Glomerular visceral epithelial cell (primary cell): ENCODE results near the gene LRFN5.
"Not testable (repeated sequence)": the region's sequence is repeated elsewhere in the genome, so short reads cannot be mapped to it uniquely, and the experiment has no call there.

Experiments used
- DNase-seq: peaks from one replicate; pipeline ENCODE4 v3.0.0-alpha.2; 2016; ENCODE audit errors: extremely low spot score

LRFN5 gene

GRCh38 chr14:41606532-41607303 lies at the start of gene LRFN5:
Gene LRFN5 (plus strand): TSS chr14:41606876.
- peak; percentile 64 for DNase-seq

- DNase-seq: no peak
Observed at GRCh38 chr14:41558490-41558889, 48.2 kb upstream of the LRFN5 start.

GRCh38 chr14:41566864-41567263 lies 39.8 kb upstream of the LRFN5 start:
- DNase-seq: not testable (repeated sequence)

GRCh38 chr14:41568979-41569378 lies 37.7 kb upstream of the LRFN5 start:
- DNase-seq: no peak

- DNase-seq: no peak
Observed at GRCh38 chr14:41570415-41571155, 36.1 kb upstream of the LRFN5 start.

- DNase-seq: no peak
Observed at GRCh38 chr14:41586237-41586636, 20.4 kb upstream of the LRFN5 start.

- DNase-seq: no peak
Observed at GRCh38 chr14:41597647-41598046, 9.0 kb upstream of the LRFN5 start.

- DNase-seq: not testable (repeated sequence)
Observed at GRCh38 chr14:41599805-41600385, 6.8 kb upstream of the LRFN5 start.

GRCh38 chr14:41604721-41605531 lies 1.8 kb upstream of the LRFN5 start:
- peak; percentile 79 for DNase-seq

GRCh38 chr14:41605550-41606281 lies 960 bp upstream of the LRFN5 start:
- peak; percentile 50 for DNase-seq

GRCh38 chr14:41606282-41606531 lies 469 bp upstream of the LRFN5 start:
- DNase-seq: no peak

GRCh38 chr14:41607304-41607775 lies 664 bp downstream of the LRFN5 start:
- peak; percentile 41 for DNase-seq

GRCh38 chr14:41607966-41608663 lies 1.4 kb downstream of the LRFN5 start:
- DNase-seq: peak; percentile 15

GRCh38 chr14:41608681-41609390 lies 2.2 kb downstream of the LRFN5 start:
- no peak for DNase-seq

- peak; percentile 81 for DNase-seq
Observed at GRCh38 chr14:41609704-41610183, 3.1 kb downstream of the LRFN5 start.

- no peak for DNase-seq
Observed at GRCh38 chr14:41615011-41615595, 8.4 kb downstream of the LRFN5 start.

GRCh38 chr14:41623736-41624135 lies 17.1 kb downstream of the LRFN5 start:
- DNase-seq: peak; percentile 18

- DNase-seq: no peak
Observed at GRCh38 chr14:41629876-41630275, 23.2 kb downstream of the LRFN5 start.

- no peak for DNase-seq
Observed at GRCh38 chr14:41634286-41634685, 27.6 kb downstream of the LRFN5 start.
